Skeletal muscle cell (primary cell): ENCODE data around the gene ZNF782.
"Not testable (repeated sequence)": the region's sequence is repeated elsewhere in the genome, so short reads cannot be mapped to it uniquely, and the experiment has no call there.

Experiments used
- DNase-seq: peaks from one replicate; pipeline ENCODE4 v3.0.0-alpha.2; 2010; ENCODE audit warnings: low read depth
- H3K4me3 ChIP-seq: 2 replicates; pipeline ENCODE4 v1.5.1; 2011; ENCODE audit warnings: low read depth, mild to moderate bottlenecking, control low read depth, low read length, moderate library complexity

ZNF782 gene

GRCh38 chr9:96856363-96857286 is 2.3 kb upstream of the ZNF782 start:
- no peak for DNase-seq

GRCh38 chr9:96854651-96855273 is 448 bp upstream of the ZNF782 start:
- DNase-seq, result no peak
- H3K4me3 ChIP-seq, result peak overlapping the region; percentile 73

More at GRCh38 chr9:96856363-96857286, 2.3 kb upstream of the ZNF782 start:
- H3K4me3 ChIP-seq, result no peak overlapping the region

DNA sequence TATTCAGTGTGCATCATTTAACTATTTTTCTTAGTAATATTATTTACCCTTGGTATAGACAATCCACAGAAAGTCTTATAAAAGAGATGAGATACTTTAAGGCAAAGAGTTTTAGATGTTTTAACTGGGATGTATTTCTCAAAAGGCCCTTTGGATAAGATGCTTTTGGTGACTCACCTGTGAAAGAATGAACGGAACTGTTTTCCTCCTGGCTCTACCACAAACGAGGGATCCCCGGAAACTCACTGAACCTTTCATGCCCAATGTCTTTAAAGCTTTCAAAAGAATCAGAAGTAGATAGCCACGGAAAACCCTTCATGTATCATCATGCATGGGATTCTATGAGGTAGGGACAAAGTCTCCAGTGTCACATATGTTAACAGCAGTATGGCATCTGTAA is 1.6 kb downstream of the ZNF782 start:
- no peak overlapping the region for H3K4me3 ChIP-seq
- DNase-seq, result no peak

DNA sequence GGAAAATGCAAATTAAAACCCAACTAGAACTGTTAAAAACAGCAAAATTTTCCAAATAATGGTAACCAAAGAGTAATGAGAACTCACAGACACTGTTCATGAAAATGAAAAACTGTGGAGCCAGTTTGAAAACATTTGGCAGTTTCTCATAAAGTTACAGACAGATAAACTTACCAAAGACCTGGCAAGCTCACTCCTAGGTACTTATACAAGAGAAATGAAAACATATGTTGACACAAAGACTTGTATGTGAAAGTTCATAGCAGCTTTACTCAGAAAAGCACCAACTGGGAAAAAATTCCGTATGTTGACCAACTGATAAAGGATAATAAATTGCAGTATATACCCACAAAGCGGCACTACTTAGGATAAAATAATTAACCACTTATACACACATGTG is 10.3 kb downstream of the ZNF782 start:
- DNase-seq, result no peak
- no peak overlapping the region for H3K4me3 ChIP-seq

- no peak for DNase-seq
- H3K4me3 ChIP-seq, result no peak overlapping the region
Measured at GRCh38 chr9:96818533-96818932, 35.8 kb downstream of the ZNF782 start.

DNA sequence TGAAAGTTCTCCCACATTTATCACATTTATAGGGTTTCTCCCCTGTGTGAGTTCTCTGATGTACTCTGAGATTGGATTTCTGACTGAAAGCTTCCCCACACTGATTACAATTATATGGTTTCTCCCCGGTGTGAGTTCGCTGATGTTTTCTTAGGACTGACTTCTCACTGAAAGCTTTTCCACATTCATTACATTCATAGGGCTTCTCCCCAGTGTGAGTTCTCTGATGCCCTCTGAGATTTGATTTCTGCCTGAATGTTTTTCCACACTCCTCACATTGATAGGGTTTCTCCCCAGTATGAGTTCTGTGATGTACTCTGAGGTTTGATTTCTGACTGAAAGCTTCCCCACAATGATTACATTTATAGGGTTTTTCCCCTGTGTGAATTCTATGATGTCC is 36.3 kb downstream of the ZNF782 start:
- no peak overlapping the region for H3K4me3 ChIP-seq
- no peak for DNase-seq

DNA sequence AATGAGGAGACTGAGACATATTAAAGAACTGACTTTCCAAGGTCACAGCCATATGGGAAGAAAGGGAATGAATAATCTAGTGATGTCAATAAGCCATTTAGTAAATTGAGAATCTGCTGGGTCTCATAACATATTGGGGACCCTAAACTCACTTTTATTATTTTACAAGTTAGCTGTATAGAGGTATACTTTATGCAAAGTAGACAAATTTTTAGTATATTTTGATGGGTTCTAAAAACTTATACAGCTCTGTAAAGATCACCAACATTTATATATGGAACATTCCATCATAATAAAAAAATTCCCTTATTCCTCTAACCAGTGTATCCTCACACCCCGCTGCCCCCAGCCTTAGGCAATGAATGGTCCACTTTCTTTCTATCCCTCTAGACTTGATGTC is 40.7 kb downstream of the ZNF782 start:
- DNase-seq, result no peak
- H3K4me3 ChIP-seq, result no peak overlapping the region

DNA sequence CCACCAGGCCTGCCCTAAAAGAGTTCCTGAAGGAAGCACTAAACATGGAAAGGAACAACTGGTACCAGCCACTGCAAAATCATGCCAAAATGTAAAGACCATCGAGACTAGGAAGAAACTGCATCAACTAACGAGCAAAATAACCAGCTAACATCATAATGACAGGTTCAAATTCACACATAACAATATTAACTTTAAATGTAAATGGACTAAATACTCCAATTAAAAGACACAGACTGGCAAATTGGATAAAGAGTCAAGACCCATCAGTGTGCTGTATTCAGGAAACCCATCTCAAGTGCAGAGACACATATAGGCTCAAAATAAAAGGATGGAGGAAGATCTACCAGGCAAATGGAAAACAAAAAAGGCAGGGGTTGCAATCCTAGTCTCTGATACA is 55.4 kb downstream of the ZNF782 start:
- not testable (repeated sequence) for DNase-seq

DNA sequence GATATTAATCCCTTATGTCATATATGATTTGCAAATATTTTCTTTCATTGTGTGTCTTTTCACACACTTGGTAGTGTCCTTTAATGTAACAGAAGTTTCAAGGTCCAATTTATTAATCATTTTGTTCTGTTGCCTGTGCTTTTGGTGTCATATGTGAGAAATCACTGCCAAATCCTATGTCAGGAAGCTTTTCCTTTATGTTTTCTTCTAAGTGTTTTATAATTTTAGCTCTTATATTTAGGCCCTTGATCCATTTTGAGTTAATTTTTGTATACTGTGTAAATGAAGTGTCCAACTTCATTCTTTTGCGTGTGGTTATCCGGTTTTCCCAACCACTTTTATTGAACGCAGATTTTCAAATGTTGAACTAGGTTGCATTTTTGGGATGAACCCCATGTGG is 70.3 kb downstream of the ZNF782 start:
- H3K4me3 ChIP-seq, result no peak overlapping the region
- DNase-seq, result no peak

More for the DNA sequence above, 55.4 kb downstream of the ZNF782 start:
- H3K4me3 ChIP-seq, result not testable (repeated sequence)

DNA sequence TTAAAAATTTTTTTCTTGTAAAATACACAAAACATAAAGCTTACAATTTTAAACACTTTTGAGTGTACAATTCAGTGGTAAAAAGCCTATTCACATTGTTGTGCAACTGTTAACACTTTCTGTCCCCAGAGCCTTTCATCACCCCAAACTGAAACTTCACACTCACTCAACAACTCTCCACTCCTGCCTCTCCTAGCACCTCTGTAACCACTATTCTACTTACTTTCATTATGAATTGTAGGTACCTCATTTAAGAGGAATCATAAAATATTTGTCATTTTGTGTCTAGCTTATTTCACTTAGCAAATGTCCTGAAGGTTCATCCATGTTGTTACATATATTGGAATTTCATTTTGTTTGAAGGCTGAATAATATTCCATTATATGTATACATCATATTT is 72.1 kb downstream of the ZNF782 start:
- H3K4me3 ChIP-seq, result no peak overlapping the region
- DNase-seq, result no peak

DNA sequence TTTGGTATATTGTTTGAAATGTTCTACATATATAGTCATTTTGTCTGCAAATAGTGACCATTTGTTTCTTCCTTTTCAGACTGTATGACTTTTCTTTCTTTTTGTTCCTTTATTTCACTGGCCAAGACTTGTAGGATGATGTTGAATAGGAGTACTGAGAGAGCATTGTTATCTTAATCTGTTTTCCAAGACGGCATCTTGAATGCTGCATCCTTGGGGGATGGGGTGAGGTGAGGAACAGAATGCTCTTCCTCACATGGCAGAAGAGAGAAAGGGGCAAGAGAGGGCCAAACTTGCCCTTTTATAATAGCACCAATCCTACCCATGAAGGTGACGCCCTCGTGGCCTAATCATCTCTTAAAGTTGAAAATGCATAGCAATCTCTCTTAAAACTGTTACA is 72.8 kb downstream of the ZNF782 start:
- no peak overlapping the region for H3K4me3 ChIP-seq

GRCh38 chr9:96779089-96779488 is 75.2 kb downstream of the ZNF782 start:
- DNase-seq, result no peak
- H3K4me3 ChIP-seq, result no peak overlapping the region

More for the DNA sequence above, 72.8 kb downstream of the ZNF782 start:
- DNase-seq, result no peak

- DNase-seq, result no peak
- H3K4me3 ChIP-seq, result peak overlapping the region; percentile 72
Measured at GRCh38 chr9:96777426-96777864, 76.9 kb downstream of the ZNF782 start.

GRCh38 chr9:96771124-96771523 is 83.2 kb downstream of the ZNF782 start:
- H3K4me3 ChIP-seq, result no peak overlapping the region

DNA sequence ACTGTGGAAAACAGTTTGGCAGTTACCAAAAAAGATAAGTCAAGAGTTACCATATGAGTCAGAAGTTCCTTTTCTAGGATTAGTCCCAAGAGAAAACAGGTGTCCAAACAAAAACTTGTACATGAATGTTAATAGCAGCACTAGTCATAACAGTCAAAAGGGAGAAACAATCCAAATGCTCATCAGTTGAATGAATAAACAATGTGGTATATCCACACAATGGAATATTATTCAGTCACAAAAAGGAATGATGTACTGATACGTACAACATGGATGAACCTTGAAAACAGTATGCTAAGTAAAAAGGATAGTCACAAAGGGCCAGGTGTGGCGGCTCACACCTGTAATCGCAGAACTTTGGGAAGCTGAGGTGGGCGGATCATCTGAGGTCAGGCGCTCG is 84.3 kb downstream of the ZNF782 start:
- no peak overlapping the region for H3K4me3 ChIP-seq
- DNase-seq, result no peak

More at GRCh38 chr9:96771124-96771523, 83.2 kb downstream of the ZNF782 start:
- DNase-seq, result no peak
